GM12864 (cell line): ENCODE results near the gene OR5H6.

Experiments used
- DNase-seq: peaks from one replicate; pipeline ENCODE4 v3.0.0-alpha.2; 2011; ENCODE audit warnings: low read depth
- H3K4me3 ChIP-seq: 2 replicates; pipeline ENCODE4 v1.5.1; 2011; ENCODE audit warnings: mild to moderate bottlenecking, low read depth, low read length, control low read depth
- TF ChIP-seq, protein P1 (sequence below): IDR thresholded peaks from 2 replicates; pipeline ENCODE4 v1.5.1; 2011; ENCODE audit warnings: low read depth, mild to moderate bottlenecking, moderate library complexity, low read length, control low read depth, inconsistent platforms; ENCODE audit errors: missing control alignments

The OR5H6 gene

DNA sequence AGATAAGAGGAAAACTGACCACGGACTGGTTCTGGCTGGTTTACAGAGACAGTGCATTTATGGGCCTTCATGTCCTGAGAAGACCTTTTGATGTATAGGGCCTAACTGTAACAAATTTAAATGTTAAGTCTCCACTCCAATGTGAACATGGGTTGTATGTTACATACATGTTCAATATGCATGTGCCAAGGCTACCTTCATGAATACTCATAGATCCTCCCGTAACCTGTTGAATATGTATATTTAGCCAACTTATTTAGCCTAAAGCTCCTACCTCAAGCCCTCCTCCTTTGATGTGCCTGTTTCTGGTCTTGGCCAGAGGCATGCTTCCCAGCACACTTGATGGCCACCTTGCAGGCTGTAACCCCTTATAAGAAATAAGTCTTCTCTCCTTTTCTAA lies 18.2 kb downstream of the OR5H6 start, which contains the start of gene OR5H2:
TSS of gene OR5H2 (plus strand) at position 301 of the 400 bp plus-strand sequence. CDS start 398 bp downstream, outside the sequence.
- no peak within 1 kb of the TSS for H3K4me3 ChIP-seq
- TF ChIP-seq, protein P1, sequence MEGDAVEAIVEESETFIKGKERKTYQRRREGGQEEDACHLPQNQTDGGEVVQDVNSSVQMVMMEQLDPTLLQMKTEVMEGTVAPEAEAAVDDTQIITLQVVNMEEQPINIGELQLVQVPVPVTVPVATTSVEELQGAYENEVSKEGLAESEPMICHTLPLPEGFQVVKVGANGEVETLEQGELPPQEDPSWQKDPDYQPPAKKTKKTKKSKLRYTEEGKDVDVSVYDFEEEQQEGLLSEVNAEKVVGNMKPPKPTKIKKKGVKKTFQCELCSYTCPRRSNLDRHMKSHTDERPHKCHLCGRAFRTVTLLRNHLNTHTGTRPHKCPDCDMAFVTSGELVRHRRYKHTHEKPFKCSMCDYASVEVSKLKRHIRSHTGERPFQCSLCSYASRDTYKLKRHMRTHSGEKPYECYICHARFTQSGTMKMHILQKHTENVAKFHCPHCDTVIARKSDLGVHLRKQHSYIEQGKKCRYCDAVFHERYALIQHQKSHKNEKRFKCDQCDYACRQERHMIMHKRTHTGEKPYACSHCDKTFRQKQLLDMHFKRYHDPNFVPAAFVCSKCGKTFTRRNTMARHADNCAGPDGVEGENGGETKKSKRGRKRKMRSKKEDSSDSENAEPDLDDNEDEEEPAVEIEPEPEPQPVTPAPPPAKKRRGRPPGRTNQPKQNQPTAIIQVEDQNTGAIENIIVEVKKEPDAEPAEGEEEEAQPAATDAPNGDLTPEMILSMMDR = no peak
- no peak for DNase-seq

DNA sequence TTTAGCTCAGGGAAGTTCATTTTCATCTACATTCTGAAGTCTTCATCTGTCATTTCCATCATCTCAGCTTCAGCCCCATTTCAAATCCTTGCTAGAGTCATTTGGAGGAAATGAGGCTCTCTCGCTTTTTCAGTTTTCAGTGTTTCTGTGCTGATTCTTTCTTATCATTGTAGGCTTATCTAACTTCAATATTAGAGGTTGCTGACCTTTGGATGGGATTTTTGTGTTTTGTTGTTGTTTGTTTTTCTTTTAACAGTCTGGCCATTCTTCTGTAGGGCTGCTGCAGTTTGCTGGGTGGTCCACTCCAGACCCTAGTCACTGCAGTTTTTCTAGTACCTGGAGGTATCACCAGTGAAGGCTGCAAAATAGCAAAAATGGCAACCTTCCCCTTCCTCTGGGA lies 26.9 kb downstream of the OR5H6 start:
- H3K4me3 ChIP-seq = no peak overlapping the region
- no peak for DNase-seq
- TF ChIP-seq, protein P1 = no peak

DNA sequence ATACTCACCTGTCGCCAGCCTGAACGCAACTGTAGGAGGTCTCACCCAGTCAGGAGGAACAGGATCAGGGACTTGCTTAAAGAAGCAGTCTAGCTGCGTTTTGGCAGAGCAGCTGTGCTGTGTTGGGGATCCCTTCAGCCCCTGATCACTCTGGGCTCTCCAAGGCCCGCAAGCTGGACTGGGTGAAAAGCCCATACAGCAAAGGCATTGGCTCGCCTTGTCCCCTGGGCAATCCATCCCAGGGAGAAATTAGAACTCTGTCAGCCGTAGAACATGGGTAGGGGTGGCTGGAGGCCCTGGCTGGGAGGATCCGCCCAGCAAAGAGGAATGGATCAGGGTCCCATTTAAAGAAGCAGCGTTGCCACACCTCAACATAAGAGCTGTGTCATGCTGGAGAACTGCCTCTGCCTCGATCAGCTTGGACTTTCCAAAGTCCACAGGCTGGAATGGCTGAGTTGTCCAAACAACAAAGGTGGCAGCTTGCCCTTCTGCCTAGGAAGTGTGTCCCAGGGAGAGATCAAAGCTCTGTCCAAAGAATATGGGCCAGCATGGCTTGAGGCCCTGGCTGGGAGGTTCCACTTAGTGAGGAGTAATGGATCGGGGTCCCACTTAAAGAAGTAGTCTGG lies 27.4 kb downstream of the OR5H6 start:
- TF ChIP-seq, protein P1 = no peak
- H3K4me3 ChIP-seq = no peak overlapping the region
- no peak for DNase-seq
